CD4-positive, alpha-beta T cell (primary cell): Measurements from ENCODE around the gene ERCC4. TPM values are rescaled to one million over a fixed set of nuclear protein-coding genes. Genes with fewer than 3 reads are reported as not detected.

ENCODE experiments used
- ATAC-seq: fragments of 200-7000 bp; cut with Tn5 transposase; one replicate; pipeline ENCODE4 v1.10.0; 2022; ENCODE audit warnings: mild to moderate bottlenecking; ENCODE audit not compliant: poor library complexity
- CTCF ChIA-PET: fragments of 350-600 bp; sonication (Branson Sonifier 250); formaldehyde crosslinking; loops from one replicate; lab custom pipeline; 2021; ENCODE audit warnings: antibody characterized with exemption, inconsistent platforms; lab: Charles Lee
- POLR2A ChIA-PET: fragments of 350-600 bp; sonication (Branson Sonifier 250); formaldehyde crosslinking; loops from one replicate; lab custom pipeline; 2021; ENCODE audit warnings: antibody characterized with exemption, inconsistent platforms; lab: Charles Lee
- DNase-seq, 14 experiments: peaks; one replicate each; pipeline ENCODE4 v3.0.0-alpha.2; 2013 to 2020; ENCODE audit warnings: mixed read lengths in 2 of 14
- H3K27ac ChIP-seq, 2 donors: one replicate each; pipeline versions ENCODE4 v1.5.1 to v1.7.0; 2013; ENCODE audit warnings: low read length in 2 of 2, low read depth in 1 of 2, mild to moderate bottlenecking in 1 of 2
- H3K27me3 ChIP-seq, 2 experiments: 1 replicate in 1 of 2; 2 replicates in 1 of 2; pipeline versions ENCODE4 v1.6.1 to v1.7.0; 2013; ENCODE audit warnings: low read length in 2 of 2, control low read depth in 1 of 2, mild to moderate bottlenecking in 1 of 2, moderate library complexity in 1 of 2; ENCODE audit not compliant: insufficient read depth in 2 of 2, control insufficient read depth in 1 of 2
- H3K36me3 ChIP-seq: one replicate; pipeline ENCODE4 v1.6.1; 2013; ENCODE audit warnings: low read length, control low read depth; ENCODE audit not compliant: insufficient read depth
- H3K4me1 ChIP-seq: one replicate; pipeline ENCODE4 v1.6.1; 2013; ENCODE audit warnings: low read length, control low read depth; ENCODE audit not compliant: insufficient read depth
- H3K4me3 ChIP-seq: one replicate; pipeline ENCODE4 v1.5.1; 2013; ENCODE audit warnings: mild to moderate bottlenecking, low read length, moderate library complexity
- H3K9me3 ChIP-seq, 2 experiments: 1 replicate in 1 of 2; 2 replicates in 1 of 2; pipeline versions ENCODE4 v1.6.1 to v1.7.0; 2013; ENCODE audit warnings: low read length in 2 of 2, mild to moderate bottlenecking in 2 of 2, control low read depth in 1 of 2, moderate library complexity in 1 of 2; ENCODE audit not compliant: control insufficient read depth in 1 of 2, insufficient read depth in 1 of 2
- H3K27ac Mint-ChIP-seq: one replicate; pipeline ENCODE4 v1.8.0; 2020; ENCODE audit warnings: mixed read lengths
- H3K27me3 Mint-ChIP-seq: one replicate; pipeline ENCODE4 v1.8.0; 2021; ENCODE audit warnings: mixed read lengths
- H3K36me3 Mint-ChIP-seq: one replicate; pipeline ENCODE4 v1.8.0; 2021; ENCODE audit warnings: low read depth, mixed read lengths
- H3K4me1 Mint-ChIP-seq: one replicate; pipeline ENCODE4 v1.8.0; 2021; ENCODE audit warnings: low read depth, mixed read lengths
- H3K4me3 Mint-ChIP-seq: one replicate; pipeline ENCODE4 v1.8.0; 2020; ENCODE audit warnings: mild to moderate bottlenecking, mixed read lengths
- H3K9me3 Mint-ChIP-seq: one replicate; pipeline ENCODE4 v1.8.0; 2020; ENCODE audit warnings: mixed read lengths
- CTCF ChIP-seq: fragments of 200-600 bp; IDR thresholded peaks from one replicate; pipeline ENCODE4 v1.8.0; 2022; ENCODE audit warnings: antibody characterized with exemption, mild to moderate bottlenecking
- intact Hi-C, 2 experiments: fragments of 100-400 bp; cut with DNase I in 1 of 2; cut with micrococcal nuclease in 1 of 2; formaldehyde crosslinking; loops; one replicate each; pipeline versions ENCODE4 v1.15.1 to v1.9.0; 2023 to 2025; cut with DNase I, micrococcal nuclease
- total RNA-seq, 174 experiments: library from RNA in 2 of 174; stranded (reverse) in 2 of 174; gene quantifications; one replicate each; pipeline ENCODE4 v1.2.3 and lab custom pipeline; 2021 to 2026

ERCC4 gene
- total RNA-seq, 2 experiments from 2014 or later = 8.5 to 10.1 TPM

- ATAC-seq = no peak
- H3K36me3 Mint-ChIP-seq = no peaks in the 10 kb centered on the region
- CTCF ChIA-PET = no interaction called here
- POLR2A ChIA-PET = no interaction called here
- H3K4me1 Mint-ChIP-seq = peaks cover 31% of the 10 kb centered on the region
- Histone ChIP-seq H3K36me3 (no peaks in the 10 kb centered on the region), H3K9me3 (no peaks in the 10 kb centered on the region), H3K27ac (no peak overlapping the region), H3K4me1 (peaks cover 11% of the 10 kb centered on the region), H3K27me3 (no peaks in the 10 kb centered on the region), H3K4me3 (no peak overlapping the region)
- H3K4me3 Mint-ChIP-seq = no peak overlapping the region
- H3K27me3 Mint-ChIP-seq = peaks cover 12% of the 10 kb centered on the region
- H3K27ac Mint-ChIP-seq = no peak overlapping the region
- intact Hi-C loops = no loop called here
- no peaks in the 10 kb centered on the region for H3K9me3 Mint-ChIP-seq
- TF ChIP-seq CTCF = no peak
- DNase-seq = no peak
These were observed 81.6 kb downstream of the ERCC4 start for GRCh38 chr16:14001521-14001920.

Other genes starting within 250 kb of the ERCC4 start
- gene MRTFB, start 151.2 kb downstream of the ERCC4 start, total RNA-seq = 10 to 100 TPM; 18.0 to 19.4 TPM